Panc1 (cell line): ENCODE data around the gene ST3GAL4. TPM values are rescaled to one million over a fixed set of nuclear protein-coding genes. Genes with fewer than 3 reads are reported as not detected.

Experiments
- ATAC-seq: fragments of 200-7000 bp; cut with Tn5 transposase; 2 replicates; pipeline ENCODE4 v1.9.1; 2020; ENCODE audit warnings: mild to moderate bottlenecking, moderate library complexity
- BruUV-seq: library from RNA; stranded (reverse); fragments of 400-500 nt; replicated peaks from 2 replicates; lab custom pipeline; 2021; lab: Mats Ljungman, UMichigan
- CTCF ChIA-PET: fragments of 300-600 bp; sonication (Branson Sonifier 250); formaldehyde crosslinking; loops from one replicate; lab custom pipeline; 2022; ENCODE audit warnings: antibody characterized with exemption; lab: Charles Lee
- POLR2A ChIA-PET: fragments of 300-600 bp; sonication (Branson Sonifier 250); formaldehyde crosslinking; loops from one replicate; lab custom pipeline; 2022; ENCODE audit warnings: antibody characterized with exemption; lab: Charles Lee
- DNase-seq: peaks from one replicate; pipeline ENCODE4 v3.0.0-alpha.2; 2010; ENCODE audit warnings: low read depth, low spot score
- H3K27ac ChIP-seq: 2 replicates; pipeline ENCODE4 v1.5.1; 2011; ENCODE audit warnings: mild to moderate bottlenecking, low read length, inconsistent platforms
- H3K27me3 ChIP-seq: fragments of 200-500 bp; sonication (Bioruptor generic); 2 replicates; pipeline ENCODE4 v1.6.0; 2014; ENCODE audit warnings: low read length, inconsistent platforms; ENCODE audit not compliant: control insufficient read depth, insufficient read depth
- H3K36me3 ChIP-seq: fragments of 200-500 bp; sonication (Bioruptor generic); 2 replicates; pipeline ENCODE4 v1.5.1; 2014; ENCODE audit warnings: inconsistent platforms, mild to moderate bottlenecking, low read length, moderate library complexity; ENCODE audit not compliant: control insufficient read depth, insufficient read depth
- H3K4me1 ChIP-seq: 2 replicates; pipeline ENCODE4 v1.5.1; 2011; ENCODE audit warnings: inconsistent platforms, mild to moderate bottlenecking, low read length, moderate library complexity; ENCODE audit not compliant: control insufficient read depth, insufficient read depth
- H3K4me3 ChIP-seq, 2 experiments: 2 replicates each; pipeline ENCODE4 v1.5.1; 2011 to 2012; ENCODE audit warnings: low read depth in 2 of 2, low read length in 2 of 2, mild to moderate bottlenecking in 2 of 2, inconsistent platforms in 1 of 2, moderate library complexity in 1 of 2
- H3K9me3 ChIP-seq: fragments of 200-500 bp; sonication (Bioruptor generic); 2 replicates; pipeline ENCODE4 v1.5.1; 2014; ENCODE audit warnings: low read depth, mild to moderate bottlenecking, inconsistent platforms, low read length, moderate library complexity; ENCODE audit not compliant: control insufficient read depth, insufficient read depth
- POLR2AphosphoS5 ChIP-seq: IDR thresholded peaks from 2 replicates; pipeline ENCODE4 v1.6.1; 2012; ENCODE audit warnings: mild to moderate bottlenecking, low read depth, low read length, moderate library complexity
- SIN3A ChIP-seq: IDR thresholded peaks from 2 replicates; pipeline ENCODE4 v1.6.1; 2012; ENCODE audit warnings: low read depth, mild to moderate bottlenecking, low read length, moderate library complexity, borderline replicate concordance; ENCODE audit not compliant: insufficient read depth
- TCF7L2 ChIP-seq: IDR thresholded peaks from 2 replicates; pipeline ENCODE4 v1.6.1; 2011; ENCODE audit warnings: mild to moderate bottlenecking, low read depth, low read length, inconsistent platforms
- in situ Hi-C: cut with HindIII; loops from 2 replicates; pipeline ENCODE4 v1.10.0; 2016; ENCODE audit warnings: low sequenced_read_pairs, low pct_unique_long_range_greater_than_20kb
- intact Hi-C: fragments of 100-400 bp; cut with micrococcal nuclease; formaldehyde crosslinking; loops from one replicate; pipeline ENCODE4 v1.10.0; 2022; ENCODE audit not compliant: unreplicated experiment
- total RNA-seq: library from RNA; stranded (reverse); gene quantifications from one replicate; pipeline ENCODE4 v1.2.1, GENCODE V29; 2021; ENCODE audit not compliant: unreplicated experiment
- TF ChIP-seq, protein P1 (sequence below): fragments of 450-650 bp; IDR thresholded peaks from 2 replicates; pipeline ENCODE4 v1.5.1; 2017; ENCODE audit warnings: mild to moderate bottlenecking
- TF ChIP-seq, protein P2 (sequence below), 2 experiments: IDR thresholded peaks; 2 replicates each; pipeline ENCODE4 v1.6.1; 2011 to 2012; ENCODE audit warnings: low read depth in 2 of 2, control low read depth in 1 of 2, low read length in 1 of 2, mild to moderate bottlenecking in 1 of 2, moderate library complexity in 1 of 2; ENCODE audit not compliant: insufficient read depth in 1 of 2

Gene ST3GAL4
- total RNA-seq, 1 experiment from 2014 or later, result 56.6 TPM

DNA sequence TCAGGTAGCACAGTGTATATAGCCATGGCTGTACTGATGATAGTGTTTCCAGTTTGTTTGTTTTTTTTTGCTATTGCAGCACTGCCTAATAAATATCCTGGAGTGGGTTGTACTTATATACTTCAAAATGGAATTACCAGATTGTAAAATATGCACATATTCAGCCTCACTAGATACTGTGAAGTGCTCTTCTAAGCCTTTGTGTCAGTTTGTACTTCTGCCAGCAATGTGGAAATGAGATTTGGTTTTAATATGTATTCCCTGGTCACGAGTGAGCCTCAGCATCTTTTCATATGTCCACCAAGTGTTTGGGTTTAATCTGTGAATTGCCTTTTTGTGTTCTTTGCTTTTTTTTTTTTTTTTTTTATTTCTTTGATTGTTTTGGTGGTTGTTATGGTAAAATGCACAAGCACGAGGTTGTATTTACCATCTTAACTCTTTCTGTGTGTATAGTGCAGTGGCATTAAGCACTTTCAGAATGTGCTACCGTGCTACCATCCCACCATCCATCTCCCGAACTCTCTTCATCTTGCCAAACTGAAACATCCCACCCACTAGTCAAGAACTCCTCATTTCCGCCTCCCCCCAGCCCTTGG, 34.9 kb downstream of the ST3GAL4 start:
- TF ChIP-seq SIN3A (no peak), TCF7L2 (no peak), POLR2AphosphoS5 (no peak)
- TF ChIP-seq, protein P1, sequence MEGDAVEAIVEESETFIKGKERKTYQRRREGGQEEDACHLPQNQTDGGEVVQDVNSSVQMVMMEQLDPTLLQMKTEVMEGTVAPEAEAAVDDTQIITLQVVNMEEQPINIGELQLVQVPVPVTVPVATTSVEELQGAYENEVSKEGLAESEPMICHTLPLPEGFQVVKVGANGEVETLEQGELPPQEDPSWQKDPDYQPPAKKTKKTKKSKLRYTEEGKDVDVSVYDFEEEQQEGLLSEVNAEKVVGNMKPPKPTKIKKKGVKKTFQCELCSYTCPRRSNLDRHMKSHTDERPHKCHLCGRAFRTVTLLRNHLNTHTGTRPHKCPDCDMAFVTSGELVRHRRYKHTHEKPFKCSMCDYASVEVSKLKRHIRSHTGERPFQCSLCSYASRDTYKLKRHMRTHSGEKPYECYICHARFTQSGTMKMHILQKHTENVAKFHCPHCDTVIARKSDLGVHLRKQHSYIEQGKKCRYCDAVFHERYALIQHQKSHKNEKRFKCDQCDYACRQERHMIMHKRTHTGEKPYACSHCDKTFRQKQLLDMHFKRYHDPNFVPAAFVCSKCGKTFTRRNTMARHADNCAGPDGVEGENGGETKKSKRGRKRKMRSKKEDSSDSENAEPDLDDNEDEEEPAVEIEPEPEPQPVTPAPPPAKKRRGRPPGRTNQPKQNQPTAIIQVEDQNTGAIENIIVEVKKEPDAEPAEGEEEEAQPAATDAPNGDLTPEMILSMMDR, result no peak
- TF ChIP-seq, protein P2, sequence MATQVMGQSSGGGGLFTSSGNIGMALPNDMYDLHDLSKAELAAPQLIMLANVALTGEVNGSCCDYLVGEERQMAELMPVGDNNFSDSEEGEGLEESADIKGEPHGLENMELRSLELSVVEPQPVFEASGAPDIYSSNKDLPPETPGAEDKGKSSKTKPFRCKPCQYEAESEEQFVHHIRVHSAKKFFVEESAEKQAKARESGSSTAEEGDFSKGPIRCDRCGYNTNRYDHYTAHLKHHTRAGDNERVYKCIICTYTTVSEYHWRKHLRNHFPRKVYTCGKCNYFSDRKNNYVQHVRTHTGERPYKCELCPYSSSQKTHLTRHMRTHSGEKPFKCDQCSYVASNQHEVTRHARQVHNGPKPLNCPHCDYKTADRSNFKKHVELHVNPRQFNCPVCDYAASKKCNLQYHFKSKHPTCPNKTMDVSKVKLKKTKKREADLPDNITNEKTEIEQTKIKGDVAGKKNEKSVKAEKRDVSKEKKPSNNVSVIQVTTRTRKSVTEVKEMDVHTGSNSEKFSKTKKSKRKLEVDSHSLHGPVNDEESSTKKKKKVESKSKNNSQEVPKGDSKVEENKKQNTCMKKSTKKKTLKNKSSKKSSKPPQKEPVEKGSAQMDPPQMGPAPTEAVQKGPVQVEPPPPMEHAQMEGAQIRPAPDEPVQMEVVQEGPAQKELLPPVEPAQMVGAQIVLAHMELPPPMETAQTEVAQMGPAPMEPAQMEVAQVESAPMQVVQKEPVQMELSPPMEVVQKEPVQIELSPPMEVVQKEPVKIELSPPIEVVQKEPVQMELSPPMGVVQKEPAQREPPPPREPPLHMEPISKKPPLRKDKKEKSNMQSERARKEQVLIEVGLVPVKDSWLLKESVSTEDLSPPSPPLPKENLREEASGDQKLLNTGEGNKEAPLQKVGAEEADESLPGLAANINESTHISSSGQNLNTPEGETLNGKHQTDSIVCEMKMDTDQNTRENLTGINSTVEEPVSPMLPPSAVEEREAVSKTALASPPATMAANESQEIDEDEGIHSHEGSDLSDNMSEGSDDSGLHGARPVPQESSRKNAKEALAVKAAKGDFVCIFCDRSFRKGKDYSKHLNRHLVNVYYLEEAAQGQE (IDR thresholded peaks at IDR 0.05; ENCODE audit: insufficient read depth in 1 of 2, low read depth in 2 of 2, low read length in 1 of 2), result no peak
- in situ Hi-C loops, result no loop called here
- no peaks in the 10 kb centered on the region for H3K36me3 ChIP-seq
- POLR2A ChIA-PET, result interaction anchor here (0.7 kb wide), 1 partner anchor 37 kb away, joined by 6 read pairs; no protein-coding TSS in a partner anchor
- no peak overlapping the region for H3K4me3 ChIP-seq
- ATAC-seq (no peak), DNase-seq (no peak)
- no TSS peak for BruUV-seq
- intact Hi-C loops, result no loop called here
- H3K27ac ChIP-seq, result no peak overlapping the region
- CTCF ChIA-PET, result no interaction called here
- H3K27me3 ChIP-seq, result no peaks in the 10 kb centered on the region
- H3K4me1 ChIP-seq, result peaks cover 18% of the 10 kb centered on the region
- no peaks in the 10 kb centered on the region for H3K9me3 ChIP-seq

DNA sequence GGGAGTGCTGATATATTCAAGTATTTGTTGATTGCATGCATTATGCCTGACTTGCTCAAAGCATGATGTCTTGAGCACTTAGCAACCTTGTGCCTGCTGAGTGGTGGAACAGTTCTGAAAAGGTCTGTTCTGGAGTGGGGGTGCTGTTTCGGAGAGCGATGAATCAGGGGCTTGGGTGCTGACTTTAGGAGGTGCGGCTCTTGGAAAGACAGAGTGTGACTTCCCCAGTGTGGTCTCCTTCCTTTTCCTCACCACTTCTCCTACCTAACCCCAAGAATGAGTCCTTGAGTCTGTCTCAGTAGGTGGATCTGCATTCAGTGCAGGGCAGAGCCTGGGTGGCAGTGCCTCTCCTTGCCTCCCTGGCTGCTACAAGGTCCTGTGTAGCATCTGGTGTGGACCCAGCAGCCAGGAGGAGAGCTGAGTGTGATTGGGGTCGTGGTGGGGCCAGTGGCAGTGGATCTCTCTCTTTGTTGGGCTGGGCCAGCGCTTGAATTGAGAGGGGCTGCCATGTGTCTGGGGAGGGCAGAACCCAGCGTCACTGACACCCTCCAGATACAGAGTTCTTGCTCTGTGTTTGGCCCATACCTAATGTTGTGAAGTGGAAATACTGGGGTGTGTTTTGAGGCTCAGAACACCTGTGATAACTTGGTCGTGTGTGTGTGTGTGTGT, 35.9 kb downstream of the ST3GAL4 start:
- in situ Hi-C loops, result no loop called here
- no peak for DNase-seq
- Histone ChIP-seq H3K27me3 (no peaks in the 10 kb centered on the region), H3K27ac (no peak overlapping the region), H3K4me1 (peaks cover 10% of the 10 kb centered on the region), H3K4me3 (no peak overlapping the region), H3K36me3 (no peaks in the 10 kb centered on the region), H3K9me3 (no peaks in the 10 kb centered on the region)
- CTCF ChIA-PET, result no interaction called here
- POLR2A ChIA-PET, result no interaction called here
- ATAC-seq, result no peak
- BruUV-seq, result no TSS peak
- no peak for TF ChIP-seq POLR2AphosphoS5
- TF ChIP-seq, protein P2 (IDR thresholded peaks at IDR 0.05; ENCODE audit: insufficient read depth in 1 of 2, low read depth in 2 of 2, low read length in 1 of 2), result no peak
- TF ChIP-seq TCF7L2, result no peak
- TF ChIP-seq, protein P1, result no peak
- TF ChIP-seq SIN3A, result no peak
- intact Hi-C loops, result no loop called here
